HG02840 (cell line): Measurements from ENCODE around the gene ETNK2.

ENCODE experiments used
- ATAC-seq: cut with Tn5 transposase; IDR thresholded peaks from one replicate; pipeline ENCODE4 v1.9.1; 2021; ENCODE audit warnings: mild to moderate bottlenecking, moderate library complexity, moderate number of reproducible peaks; ENCODE audit not compliant: unreplicated experiment, low FRiP score

The ETNK2 gene

GRCh38 chr1:204178487-204179281 is 26.8 kb upstream of the ETNK2 start:
- ATAC-seq: no peak

- no peak for ATAC-seq
Measured at GRCh38 chr1:204177133-204177532, 25.3 kb upstream of the ETNK2 start.

GRCh38 chr1:204176049-204176448 is 24.2 kb upstream of the ETNK2 start:
- no peak for ATAC-seq

GRCh38 chr1:204174958-204175357 is 23.1 kb upstream of the ETNK2 start:
- ATAC-seq: no peak

GRCh38 chr1:204172404-204173029 is 20.7 kb upstream of the ETNK2 start:
- no peak for ATAC-seq

GRCh38 chr1:204171751-204172178 is 19.9 kb upstream of the ETNK2 start:
- no peak for ATAC-seq

- no peak for ATAC-seq
Measured at GRCh38 chr1:204170494-204171155, 18.8 kb upstream of the ETNK2 start.

GRCh38 chr1:204169858-204170257 is 18.0 kb upstream of the ETNK2 start:
- no peak for ATAC-seq

- no peak for ATAC-seq
Measured at GRCh38 chr1:204167730-204168129, 15.9 kb upstream of the ETNK2 start.

GRCh38 chr1:204166219-204166618 is 14.4 kb upstream of the ETNK2 start, which contains the start of gene REN:
TSS of gene REN (minus strand) at chr1:204166337. CDS start at chr1:204166293, 44 bp downstream.
- ATAC-seq: no peak

- ATAC-seq: no peak
Measured at GRCh38 chr1:204162494-204163074, 10.7 kb upstream of the ETNK2 start.

GRCh38 chr1:204161609-204162493 is 10.0 kb upstream of the ETNK2 start:
- ATAC-seq: no peak

- no peak for ATAC-seq
Measured at GRCh38 chr1:204157962-204158361, 6.1 kb upstream of the ETNK2 start.

GRCh38 chr1:204155881-204156280 is 4.0 kb upstream of the ETNK2 start:
- no peak for ATAC-seq

GRCh38 chr1:204154568-204155255 is 2.9 kb upstream of the ETNK2 start:
- no peak for ATAC-seq

- no peak for ATAC-seq
Measured at GRCh38 chr1:204153667-204154066, 1.8 kb upstream of the ETNK2 start.

GRCh38 chr1:204152310-204153044 is 633 bp upstream of the ETNK2 start:
- ATAC-seq: no peak

- no peak for ATAC-seq
Measured at GRCh38 chr1:204150702-204151551, 917 bp downstream of the ETNK2 start.
